ENCODE results near the gene BCL11B.

Gene BCL11B

DNA sequence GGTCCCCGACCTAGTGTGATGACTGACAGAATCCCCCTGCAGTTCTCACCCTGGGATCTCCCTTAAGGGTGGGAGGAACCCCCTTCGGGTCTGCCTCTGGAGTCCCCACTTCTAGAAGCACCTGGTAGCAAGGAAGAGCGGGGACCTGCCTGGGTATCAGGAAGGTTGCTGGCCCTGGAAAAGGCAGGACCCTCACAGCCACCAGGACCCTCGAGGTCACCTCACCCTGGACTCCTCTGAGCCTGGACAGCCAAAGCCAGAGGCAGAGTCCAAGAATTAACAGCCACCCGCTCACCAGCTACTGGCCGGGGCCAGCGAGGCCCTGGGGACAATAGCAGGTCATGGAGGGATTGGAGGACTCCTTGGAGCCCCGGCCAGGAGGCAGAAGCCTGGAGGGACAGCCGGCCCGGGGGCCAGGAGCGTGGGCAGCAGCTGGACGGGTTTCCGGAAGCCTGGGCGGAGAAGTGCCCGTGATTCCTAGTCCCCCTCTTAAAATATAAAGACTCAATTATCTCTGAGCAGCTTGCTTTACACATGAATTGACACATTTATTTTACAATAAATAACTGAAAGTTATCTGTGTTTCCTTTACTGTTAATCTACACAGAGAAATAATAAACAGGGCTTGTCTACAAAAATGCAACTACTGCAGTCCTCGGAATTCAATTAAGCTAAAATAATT, 17.5 kb downstream of the BCL11B start:
- TF ChIP-seq, protein P1, sequence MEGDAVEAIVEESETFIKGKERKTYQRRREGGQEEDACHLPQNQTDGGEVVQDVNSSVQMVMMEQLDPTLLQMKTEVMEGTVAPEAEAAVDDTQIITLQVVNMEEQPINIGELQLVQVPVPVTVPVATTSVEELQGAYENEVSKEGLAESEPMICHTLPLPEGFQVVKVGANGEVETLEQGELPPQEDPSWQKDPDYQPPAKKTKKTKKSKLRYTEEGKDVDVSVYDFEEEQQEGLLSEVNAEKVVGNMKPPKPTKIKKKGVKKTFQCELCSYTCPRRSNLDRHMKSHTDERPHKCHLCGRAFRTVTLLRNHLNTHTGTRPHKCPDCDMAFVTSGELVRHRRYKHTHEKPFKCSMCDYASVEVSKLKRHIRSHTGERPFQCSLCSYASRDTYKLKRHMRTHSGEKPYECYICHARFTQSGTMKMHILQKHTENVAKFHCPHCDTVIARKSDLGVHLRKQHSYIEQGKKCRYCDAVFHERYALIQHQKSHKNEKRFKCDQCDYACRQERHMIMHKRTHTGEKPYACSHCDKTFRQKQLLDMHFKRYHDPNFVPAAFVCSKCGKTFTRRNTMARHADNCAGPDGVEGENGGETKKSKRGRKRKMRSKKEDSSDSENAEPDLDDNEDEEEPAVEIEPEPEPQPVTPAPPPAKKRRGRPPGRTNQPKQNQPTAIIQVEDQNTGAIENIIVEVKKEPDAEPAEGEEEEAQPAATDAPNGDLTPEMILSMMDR (IDR thresholded peaks at IDR 0.05), result no peak

GRCh38 chr14:99253890-99254289, 18.1 kb downstream of the BCL11B start:
- TF ChIP-seq, protein P1 (IDR thresholded peaks at IDR 0.05), result no peak

- TF ChIP-seq, protein P1 (IDR thresholded peaks at IDR 0.05), result no peak
These were observed 18.8 kb downstream of the BCL11B start for GRCh38 chr14:99252940-99253868.

DNA sequence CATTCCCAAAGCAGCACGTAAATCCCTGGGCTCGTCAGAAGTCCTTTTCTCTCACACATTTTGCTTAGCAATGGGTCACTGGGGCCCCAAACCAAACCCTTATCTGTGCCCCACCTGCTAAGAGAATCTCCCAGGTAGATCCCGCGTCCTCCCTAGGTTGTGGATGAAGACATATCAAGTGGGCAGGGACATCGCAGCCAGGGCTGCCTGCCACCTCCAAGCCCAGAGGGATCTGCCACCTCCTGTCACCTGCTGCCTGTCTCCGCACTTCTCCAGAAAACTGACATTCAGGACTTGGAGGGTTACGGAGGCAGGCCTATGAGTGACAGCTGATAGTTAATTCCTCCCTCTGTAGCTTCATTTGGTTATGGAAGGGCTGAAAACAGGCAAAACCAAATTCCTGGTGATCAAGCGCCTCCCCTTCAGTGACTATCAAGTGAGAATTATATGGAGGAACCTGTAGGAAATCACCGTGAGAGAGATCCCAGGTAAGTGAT, 19.5 kb downstream of the BCL11B start:
- TF ChIP-seq, protein P1 (IDR thresholded peaks at IDR 0.05), result no peak

DNA sequence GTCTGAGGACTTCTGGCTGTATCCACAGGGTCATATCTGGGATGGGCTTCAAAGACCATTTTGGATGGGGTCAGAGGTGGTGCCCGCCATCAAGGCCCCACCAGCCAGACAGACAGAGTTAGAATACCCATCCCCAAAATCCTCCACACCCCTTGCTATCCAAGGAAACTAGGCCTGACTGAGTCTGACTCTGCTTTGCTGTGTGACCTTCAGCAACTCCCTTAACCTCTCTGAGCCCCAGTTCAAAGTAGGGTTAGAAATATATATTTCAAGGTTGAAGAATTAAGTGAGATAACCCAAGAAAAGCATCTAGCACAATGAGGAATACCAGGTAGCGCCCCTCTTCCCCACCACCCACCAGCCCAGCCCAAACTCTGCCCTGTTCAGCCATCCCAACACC, 20.3 kb downstream of the BCL11B start:
- TF ChIP-seq, protein P1 (IDR thresholded peaks at IDR 0.05), result no peak

- TF ChIP-seq, protein P1 (IDR thresholded peaks at IDR 0.05), result no peak
These were observed 21.3 kb downstream of the BCL11B start for GRCh38 chr14:99250636-99251208.

GRCh38 chr14:99249389-99249788, 22.6 kb downstream of the BCL11B start:
- TF ChIP-seq, protein P1 (IDR thresholded peaks at IDR 0.05), result no peak

Measured in LNCAP (cell line).